ENCODE data around the gene METTL1. TPM values are rescaled to one million over a fixed set of nuclear protein-coding genes. Genes with fewer than 3 reads are reported as not detected.

METTL1 gene
- total RNA-seq, 1 donor from 2014 or later: 13.4 TPM

GRCh38 chr12:57758552-57759359 lies 13.1 kb downstream of the METTL1 start:
- ATAC-seq (no peak), DNase-seq (ENCODE audit: low spot score) (no peak)
- intact Hi-C loops (cut with DNase I): no loop called here

DNA sequence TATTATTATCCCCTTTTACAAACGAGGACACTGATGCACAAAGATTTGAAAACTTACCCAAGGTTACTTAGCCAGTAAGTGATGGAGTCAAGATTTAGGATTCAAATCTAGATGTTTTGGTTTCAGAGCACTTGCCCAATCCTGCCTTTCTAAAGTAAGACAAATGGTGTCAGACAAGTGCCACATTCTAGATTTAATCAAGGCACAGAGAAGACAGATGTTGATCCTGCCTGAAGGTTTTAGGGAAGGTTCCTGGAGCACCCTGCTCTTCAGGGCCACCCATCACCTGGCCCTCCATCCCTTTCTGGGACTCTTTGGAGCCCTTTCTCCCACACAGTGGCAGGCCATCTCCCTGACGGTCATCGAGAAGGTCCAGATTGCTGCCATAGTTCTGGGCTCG lies 14.1 kb downstream of the METTL1 start:
- DNase-seq (ENCODE audit: low spot score): no peak
- intact Hi-C loops (cut with DNase I): no loop called here
- no peak for ATAC-seq

- ATAC-seq (no peak), DNase-seq (ENCODE audit: low spot score) (no peak)
- intact Hi-C loops (cut with DNase I): no loop called here
Observed at GRCh38 chr12:57756406-57757341, 15.2 kb downstream of the METTL1 start.

- no peak for ATAC-seq
- DNase-seq (ENCODE audit: low spot score): no peak
- intact Hi-C loops (cut with DNase I): no loop called here
Observed at GRCh38 chr12:57755454-57756372, 16.2 kb downstream of the METTL1 start.

DNA sequence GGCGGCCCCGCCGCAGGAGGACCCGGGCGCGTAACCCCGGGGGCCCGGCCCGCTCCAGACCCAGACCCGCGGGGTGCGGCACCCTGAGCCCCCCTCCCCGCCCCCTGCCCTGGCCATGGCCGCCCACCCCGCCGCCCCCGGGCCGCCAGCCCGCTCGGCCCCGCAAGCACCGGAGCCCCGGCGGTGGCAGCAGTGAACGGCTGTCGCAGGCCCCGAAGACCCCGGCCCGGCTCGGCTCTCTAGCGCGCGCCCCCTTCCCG lies 16.8 kb downstream of the METTL1 start:
- no peak for DNase-seq (ENCODE audit: low spot score)
- intact Hi-C loops (cut with DNase I): no loop called here
- ATAC-seq: no peak

DNA sequence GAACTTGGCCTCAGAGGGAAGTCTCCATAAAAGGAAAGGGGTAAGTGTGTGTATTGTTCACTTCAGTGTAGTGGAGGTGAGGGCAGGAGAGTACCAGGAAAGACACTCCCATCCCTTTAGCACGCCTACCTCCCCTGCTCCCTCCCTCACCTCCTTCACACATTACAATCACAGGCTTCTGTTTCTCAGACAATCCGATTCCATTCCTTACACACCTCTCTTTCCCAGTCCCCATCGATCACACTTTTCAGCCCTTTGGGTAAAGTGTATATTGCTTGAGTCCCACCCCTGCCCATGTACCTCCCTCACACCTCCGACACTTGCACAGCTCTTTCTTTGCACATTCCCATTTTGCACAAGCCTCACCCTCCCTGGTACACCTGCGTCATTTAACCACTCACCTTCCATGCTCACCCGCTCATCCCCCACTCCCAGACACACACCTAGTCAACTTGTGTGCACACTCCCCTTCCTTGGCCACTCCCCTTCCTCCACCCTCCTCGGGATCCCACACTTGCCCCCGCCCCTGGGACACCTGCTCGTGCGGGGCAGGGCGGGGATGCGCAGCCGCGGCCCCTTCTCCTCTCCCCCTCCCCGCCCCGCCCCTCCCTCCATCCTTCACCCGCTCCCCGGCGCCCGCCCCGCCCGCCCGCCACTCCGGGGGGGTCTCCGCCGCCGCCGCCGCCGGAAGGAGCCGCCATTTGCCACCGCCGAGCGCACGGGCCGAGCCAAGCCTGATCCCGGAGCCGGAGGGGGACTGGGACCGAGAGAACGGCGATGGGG lies 17.3 kb downstream of the METTL1 start, which contains the start of gene MARCHF9:
Gene MARCHF9, plus strand, starts transcription at position 693 of the 783 bp plus-strand sequence. CDS start 426 bp downstream, outside the sequence.
- intact Hi-C loops (cut with DNase I): no loop called here
- ATAC-seq: no peak
- DNase-seq (ENCODE audit: low spot score): no peak

DNA sequence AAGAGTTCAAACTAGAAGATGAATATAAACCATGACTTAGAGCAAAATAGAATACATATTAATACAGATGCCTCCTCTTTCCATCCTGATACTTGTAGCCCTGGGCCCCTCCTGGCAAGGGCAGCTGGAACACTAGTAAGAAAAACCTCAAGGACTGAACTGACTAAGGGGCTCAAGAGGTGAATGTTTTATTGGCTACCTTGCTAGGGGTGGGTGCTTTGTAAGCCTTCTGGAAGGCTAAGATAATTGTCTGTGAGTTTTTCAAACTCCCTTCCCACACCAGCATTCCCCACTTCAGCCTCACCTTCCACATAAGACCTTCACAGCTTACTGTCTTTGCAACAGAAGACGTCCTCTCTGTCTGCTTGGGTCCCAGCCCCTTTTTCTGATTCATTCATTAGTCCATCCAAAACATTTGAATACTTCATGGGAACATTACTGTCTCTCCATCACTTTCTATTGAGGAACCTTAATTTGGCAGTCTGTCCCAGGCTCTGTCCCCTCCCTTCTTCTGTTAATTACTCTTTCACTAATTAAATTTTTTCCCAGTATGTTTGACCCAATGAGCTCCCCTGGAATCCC lies 18.1 kb downstream of the METTL1 start:
- no peak for DNase-seq (ENCODE audit: low spot score)
- intact Hi-C loops (cut with DNase I): no loop called here
- no peak for ATAC-seq

- no peak for ATAC-seq
- intact Hi-C loops (cut with DNase I): no loop called here
Observed at GRCh38 chr12:57752668-57753000, 19.3 kb downstream of the METTL1 start.

GRCh38 chr12:57751788-57752667 lies 19.9 kb downstream of the METTL1 start, which contains the start of gene CDK4:
CDK4 (minus strand) TSS chr12:57752310; CDS start chr12:57751717, 593 bp downstream.
- intact Hi-C loops (cut with DNase I): no loop called here
- ATAC-seq: peak; percentile 96
- peak; percentile 99 for DNase-seq (ENCODE audit: low spot score)

More at GRCh38 chr12:57752668-57753000, 19.3 kb downstream of the METTL1 start:
- DNase-seq (ENCODE audit: low spot score): no peak

DNA sequence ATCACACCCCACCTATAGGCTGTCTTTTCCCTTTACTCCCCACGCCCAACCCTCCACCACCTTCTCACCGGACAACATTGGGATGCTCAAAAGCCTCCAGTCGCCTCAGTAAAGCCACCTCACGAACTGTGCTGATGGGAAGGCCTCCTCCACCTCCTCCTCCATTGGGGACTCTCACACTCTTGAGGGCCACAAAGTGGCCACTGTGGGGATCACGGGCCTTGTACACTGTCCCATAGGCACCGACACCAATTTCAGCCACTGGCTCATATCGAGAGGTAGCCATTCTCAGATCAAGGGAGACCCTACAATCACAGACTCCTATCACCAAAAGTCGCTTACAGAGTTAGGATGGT lies 20.5 kb downstream of the METTL1 start:
- intact Hi-C loops (cut with DNase I): no loop called here
- DNase-seq (ENCODE audit: low spot score): no peak
- ATAC-seq: no peak

GRCh38 chr12:57750561-57751431 lies 21.1 kb downstream of the METTL1 start:
- ATAC-seq: no peak
- intact Hi-C loops (cut with DNase I): no loop called here
- no peak for DNase-seq (ENCODE audit: low spot score)

DNA sequence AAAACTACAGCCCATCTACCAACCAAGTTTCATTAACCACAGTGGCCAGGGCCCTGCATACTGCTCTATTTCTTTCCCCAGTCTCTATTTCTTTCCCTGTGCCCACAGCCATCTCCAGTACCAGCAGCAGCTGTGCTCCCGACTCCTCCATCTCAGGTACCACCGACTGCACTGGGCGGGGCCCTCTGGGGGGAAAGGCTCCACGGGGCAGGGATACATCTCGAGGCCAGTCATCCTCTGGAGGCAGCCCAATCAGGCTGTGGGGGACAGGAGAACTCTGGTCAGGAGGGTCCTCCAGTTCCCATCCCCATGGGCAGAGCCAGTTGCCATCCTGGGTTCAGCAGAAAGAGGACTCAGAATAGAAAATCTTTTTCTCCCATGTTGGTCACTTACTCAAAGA lies 22.8 kb downstream of the METTL1 start:
- DNase-seq (ENCODE audit: low spot score): no peak
- ATAC-seq: no peak
- intact Hi-C loops (cut with DNase I): no loop called here

GRCh38 chr12:57746025-57746424 lies 25.9 kb downstream of the METTL1 start:
- intact Hi-C loops (cut with DNase I): no loop called here
- ATAC-seq (no peak), DNase-seq (ENCODE audit: low spot score) (no peak)

- DNase-seq (ENCODE audit: low spot score): no peak
- peak; percentile 7 for ATAC-seq
- intact Hi-C loops (cut with DNase I): no loop called here
Observed at GRCh38 chr12:57745485-57745881, 26.4 kb downstream of the METTL1 start.

- peak; percentile 98 for DNase-seq (ENCODE audit: low spot score)
- intact Hi-C loops (cut with DNase I): no loop called here
- ATAC-seq: peak; percentile 98
Observed at GRCh38 chr12:57744777-57745484, 27.0 kb downstream of the METTL1 start, which contains the start of gene TSPAN31. TSPAN31 (plus strand) TSS chr12:57745039; CDS start chr12:57745155, 116 bp downstream.
